ENCODE data around the gene CA14. TPM values are rescaled to one million over a fixed set of nuclear protein-coding genes. Genes with fewer than 3 reads are reported as not detected.
"Not testable (repeated sequence)": the region's sequence is repeated elsewhere in the genome, so short reads cannot be mapped to it uniquely, and the experiment has no call there.

CA14 gene
- polyA plus RNA-seq, 4 donors = 0.16 to 0.34 TPM; not detected in 2

DNA sequence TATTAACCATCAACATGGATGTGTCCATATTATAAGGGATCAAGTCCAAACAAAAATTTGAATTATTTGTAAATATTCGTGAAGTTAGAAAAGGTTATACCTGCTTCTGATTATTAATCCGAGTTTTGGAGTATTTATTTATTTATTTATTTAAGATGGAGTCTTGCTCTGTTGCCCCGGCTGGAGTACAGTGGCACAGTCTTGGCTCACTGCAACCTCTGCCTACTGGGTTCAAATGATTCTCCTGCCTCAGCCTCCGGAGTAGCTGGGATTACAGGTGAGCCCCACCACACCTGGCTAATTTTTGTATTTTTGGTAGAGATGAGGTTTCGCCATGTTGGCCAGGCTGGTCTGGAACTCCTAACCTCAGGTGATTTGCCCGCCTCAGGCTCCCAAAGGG is 41.7 kb upstream of the CA14 start:
- not testable (repeated sequence) for DNase-seq; H3K4me1 ChIP-seq (ENCODE audit: control insufficient read depth in 3 of 3, insufficient read depth in 2 of 3, low read depth in 1 of 3, low read length in 2 of 3); H3K9me3 ChIP-seq (ENCODE audit: control insufficient read depth in 2 of 2, insufficient read depth in 1 of 2, low read depth in 1 of 2, low read length in 1 of 2); FAIRE-seq; H3K36me3 ChIP-seq (ENCODE audit: control insufficient read depth in 3 of 3, insufficient read depth in 2 of 3, low read depth in 1 of 3, low read length in 3 of 3); H3K4me3 ChIP-seq (ENCODE audit: low read depth in 1 of 3, low read length in 3 of 3); H3K27ac ChIP-seq (ENCODE audit: low read depth in 1 of 3, low read length in 2 of 3); H3K27me3 ChIP-seq (ENCODE audit: control insufficient read depth in 3 of 3, insufficient read depth in 3 of 3, low read length in 3 of 3)
- 94 to 97% (median 94%) methylated on average over 6 of the region's 6 CpGs for WGBS, 3 donors

DNA sequence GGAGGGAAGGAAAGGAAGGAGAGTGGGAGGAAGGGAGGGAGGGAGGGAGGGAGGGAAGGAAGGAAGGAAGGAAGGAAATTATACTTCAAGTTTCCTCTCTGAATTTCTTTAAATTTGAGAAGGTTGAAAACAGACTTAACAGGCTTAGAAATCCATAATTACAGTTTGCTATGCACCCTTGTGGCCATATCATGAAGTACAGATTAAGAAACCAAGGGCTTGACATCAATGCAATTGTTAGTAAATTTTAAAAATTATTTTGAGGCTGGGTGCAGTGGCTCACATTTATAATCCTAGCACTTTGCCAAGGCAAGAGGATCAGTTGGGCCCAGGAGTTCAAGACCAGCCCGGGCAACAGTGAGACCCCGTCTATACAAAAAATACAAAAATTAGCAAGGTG is 36.0 kb upstream of the CA14 start:
- WGBS, 3 donors = 85 to 98% (median 90%) methylated on average over 2 of the region's 2 CpGs
- DNase-seq = peak; percentile 28 to 31
- H3K9me3 ChIP-seq (ENCODE audit: control insufficient read depth in 2 of 2, insufficient read depth in 1 of 2, low read depth in 1 of 2, low read length in 1 of 2) = no peaks in the 10 kb centered on the region
- H3K36me3 ChIP-seq (ENCODE audit: control insufficient read depth in 3 of 3, insufficient read depth in 2 of 3, low read depth in 1 of 3, low read length in 3 of 3) = peaks cover 6 to 26% (median 7%) of the 10 kb centered on the region in 3 donors
- no peaks in the 10 kb centered on the region for H3K27me3 ChIP-seq (ENCODE audit: control insufficient read depth in 3 of 3, insufficient read depth in 3 of 3, low read length in 3 of 3)
- FAIRE-seq = no peak
- no peaks in the 10 kb centered on the region for H3K4me1 ChIP-seq (ENCODE audit: control insufficient read depth in 3 of 3, insufficient read depth in 2 of 3, low read depth in 1 of 3, low read length in 2 of 3)
- no peak overlapping the region for H3K27ac ChIP-seq (ENCODE audit: low read depth in 1 of 3, low read length in 2 of 3)
- H3K4me3 ChIP-seq (ENCODE audit: low read depth in 1 of 3, low read length in 3 of 3) = no peak overlapping the region

DNA sequence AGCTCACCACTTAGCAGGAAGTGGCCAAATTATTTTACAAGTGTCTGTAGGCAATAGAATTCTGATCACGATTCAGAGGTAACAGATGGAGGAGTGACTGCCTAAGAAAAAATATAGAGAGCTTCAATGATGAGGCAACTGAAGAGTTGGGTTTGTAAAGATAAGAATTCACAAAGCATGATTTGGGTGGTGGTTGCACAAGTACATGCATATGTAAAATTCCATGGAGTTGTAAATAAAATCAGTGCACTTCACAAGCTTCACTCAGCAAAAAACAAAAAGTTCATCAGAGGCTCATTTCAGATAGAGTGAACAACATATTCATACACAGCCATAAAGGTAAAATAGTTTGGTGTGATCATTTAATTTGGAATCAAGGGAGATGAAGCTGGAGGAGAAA is 32.6 kb upstream of the CA14 start:
- Histone ChIP-seq H3K9me3 (ENCODE audit: control insufficient read depth in 2 of 2, insufficient read depth in 1 of 2, low read depth in 1 of 2, low read length in 1 of 2) (no peaks in the 10 kb centered on the region), H3K4me1 (ENCODE audit: control insufficient read depth in 3 of 3, insufficient read depth in 2 of 3, low read depth in 1 of 3, low read length in 2 of 3) (no peaks in the 10 kb centered on the region), H3K27me3 (ENCODE audit: control insufficient read depth in 3 of 3, insufficient read depth in 3 of 3, low read length in 3 of 3) (no peaks in the 10 kb centered on the region), H3K4me3 (ENCODE audit: low read depth in 1 of 3, low read length in 3 of 3) (no peak overlapping the region), H3K36me3 (ENCODE audit: control insufficient read depth in 3 of 3, insufficient read depth in 2 of 3, low read depth in 1 of 3, low read length in 3 of 3) (peaks cover 9 to 36% (median 10%) of the 10 kb centered on the region in 3 donors), H3K27ac (ENCODE audit: low read depth in 1 of 3, low read length in 2 of 3) (no peak overlapping the region)
- FAIRE-seq (no peak), DNase-seq (no peak)
- 70 to 77% (median 72%) methylated on average over 1 of the region's 1 CpG for WGBS, 3 donors

DNA sequence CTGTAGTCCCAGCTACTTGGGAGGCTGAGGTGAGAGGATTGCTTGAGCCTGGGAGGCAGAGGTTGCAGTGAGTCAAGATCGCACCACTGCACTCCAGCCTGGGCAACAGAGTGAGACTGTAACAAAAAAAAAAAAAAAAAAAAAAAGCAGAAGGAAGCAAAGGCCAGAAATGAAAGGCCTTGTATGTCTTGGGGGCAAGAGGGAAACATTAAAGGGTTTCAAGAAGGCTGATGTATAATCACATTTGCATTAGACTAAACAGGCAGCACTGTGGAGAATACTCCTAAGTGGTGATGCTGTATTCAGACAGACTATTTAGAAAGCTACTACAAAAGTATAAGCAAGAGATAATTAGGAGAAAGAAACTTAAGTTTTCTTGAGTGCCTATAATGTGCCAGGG is 32.0 kb upstream of the CA14 start:
- no peaks in the 10 kb centered on the region for H3K27me3 ChIP-seq (ENCODE audit: control insufficient read depth in 3 of 3, insufficient read depth in 3 of 3, low read length in 3 of 3)
- no peak for FAIRE-seq
- no peak overlapping the region for H3K27ac ChIP-seq (ENCODE audit: low read depth in 1 of 3, low read length in 2 of 3)
- no peaks in the 10 kb centered on the region for H3K9me3 ChIP-seq (ENCODE audit: control insufficient read depth in 2 of 2, insufficient read depth in 1 of 2, low read depth in 1 of 2, low read length in 1 of 2)
- DNase-seq = no peak
- WGBS, 3 donors = 83 to 100% (median 92%) methylated on average over 1 of the region's 1 CpG
- peaks cover 8 to 35% (median 10%) of the 10 kb centered on the region in 3 donors for H3K36me3 ChIP-seq (ENCODE audit: control insufficient read depth in 3 of 3, insufficient read depth in 2 of 3, low read depth in 1 of 3, low read length in 3 of 3)
- no peak overlapping the region for H3K4me3 ChIP-seq (ENCODE audit: low read depth in 1 of 3, low read length in 3 of 3)
- H3K4me1 ChIP-seq (ENCODE audit: control insufficient read depth in 3 of 3, insufficient read depth in 2 of 3, low read depth in 1 of 3, low read length in 2 of 3) = no peaks in the 10 kb centered on the region

DNA sequence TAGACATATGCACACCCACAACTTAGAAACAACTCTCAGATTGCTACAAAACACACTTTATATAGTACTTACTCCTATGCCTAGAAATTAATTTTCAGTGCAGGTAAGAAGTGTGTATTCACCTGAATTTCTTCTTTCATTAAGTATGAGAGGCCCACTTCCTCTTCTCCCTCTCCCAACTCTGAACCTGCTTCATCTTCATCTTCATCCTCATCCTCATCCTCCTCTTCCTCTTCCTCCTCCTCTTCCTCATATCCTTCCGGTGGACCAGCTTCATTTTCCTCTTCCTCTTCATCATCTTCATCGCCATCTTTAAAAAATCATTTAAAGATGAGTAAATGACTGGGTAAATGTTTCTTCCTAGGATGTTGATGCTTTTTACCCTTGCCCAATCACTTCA is 31.1 kb upstream of the CA14 start:
- no peaks in the 10 kb centered on the region for H3K4me1 ChIP-seq (ENCODE audit: control insufficient read depth in 3 of 3, insufficient read depth in 2 of 3, low read depth in 1 of 3, low read length in 2 of 3)
- H3K27ac ChIP-seq (ENCODE audit: low read depth in 1 of 3, low read length in 2 of 3) = no peak overlapping the region
- FAIRE-seq (no peak), DNase-seq (no peak)
- WGBS, 3 donors = 91 to 98% (median 94%) methylated on average over 2 of the region's 2 CpGs
- no peak overlapping the region for H3K4me3 ChIP-seq (ENCODE audit: low read depth in 1 of 3, low read length in 3 of 3)
- no peaks in the 10 kb centered on the region for H3K27me3 ChIP-seq (ENCODE audit: control insufficient read depth in 3 of 3, insufficient read depth in 3 of 3, low read length in 3 of 3)
- H3K36me3 ChIP-seq (ENCODE audit: control insufficient read depth in 3 of 3, insufficient read depth in 2 of 3, low read depth in 1 of 3, low read length in 3 of 3) = peaks cover 4 to 35% (median 10%) of the 10 kb centered on the region in 3 donors
- no peaks in the 10 kb centered on the region for H3K9me3 ChIP-seq (ENCODE audit: control insufficient read depth in 2 of 2, insufficient read depth in 1 of 2, low read depth in 1 of 2, low read length in 1 of 2)

DNA sequence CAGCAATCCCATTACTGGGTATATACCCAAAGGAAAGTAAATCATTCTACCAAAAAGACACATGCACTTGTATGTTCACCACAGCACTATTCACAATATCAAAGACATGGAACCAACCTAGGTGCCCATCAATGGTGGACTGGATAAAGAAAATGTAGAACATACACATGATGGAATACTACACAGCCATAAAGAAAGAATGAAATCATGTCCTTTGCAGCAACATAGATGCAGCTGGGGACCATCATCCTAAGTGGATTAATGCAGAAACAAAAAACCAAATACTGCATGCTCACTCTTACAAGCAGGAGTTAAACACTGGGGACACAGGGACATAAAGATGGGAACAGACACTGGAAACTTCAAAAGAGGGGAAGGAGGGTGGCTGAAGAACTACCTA is 30.3 kb upstream of the CA14 start:
- no peak overlapping the region for H3K4me3 ChIP-seq (ENCODE audit: low read depth in 1 of 3, low read length in 3 of 3)
- DNase-seq (no peak), FAIRE-seq (no peak)
- no peak overlapping the region for H3K27ac ChIP-seq (ENCODE audit: low read depth in 1 of 3, low read length in 2 of 3)
- H3K9me3 ChIP-seq (ENCODE audit: control insufficient read depth in 2 of 2, insufficient read depth in 1 of 2, low read depth in 1 of 2, low read length in 1 of 2) = no peaks in the 10 kb centered on the region
- no peaks in the 10 kb centered on the region for H3K27me3 ChIP-seq (ENCODE audit: control insufficient read depth in 3 of 3, insufficient read depth in 3 of 3, low read length in 3 of 3)
- H3K4me1 ChIP-seq (ENCODE audit: control insufficient read depth in 3 of 3, insufficient read depth in 2 of 3, low read depth in 1 of 3, low read length in 2 of 3) = no peaks in the 10 kb centered on the region
- peaks cover 2 to 32% (median 10%) of the 10 kb centered on the region in 3 donors for H3K36me3 ChIP-seq (ENCODE audit: control insufficient read depth in 3 of 3, insufficient read depth in 2 of 3, low read depth in 1 of 3, low read length in 3 of 3)

DNA sequence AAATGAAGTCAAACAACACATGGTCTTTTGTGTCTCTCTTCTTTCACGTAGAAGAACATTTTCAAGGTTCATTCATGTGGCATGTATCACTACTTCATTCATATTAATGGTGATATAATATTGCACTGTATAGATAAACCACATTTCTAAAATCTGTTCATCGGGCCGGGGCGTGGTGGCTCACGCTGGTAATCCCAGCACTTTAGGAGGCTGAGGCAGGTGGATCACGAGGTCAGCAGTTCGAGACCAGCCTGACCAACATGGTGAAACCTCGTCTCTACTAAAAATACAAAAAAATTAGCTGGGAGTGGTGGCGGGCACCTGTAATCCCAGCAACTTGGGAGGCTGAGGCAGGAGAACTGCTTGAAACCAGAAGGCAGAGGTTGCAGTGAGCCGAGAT is 29.3 kb upstream of the CA14 start:
- H3K4me1 ChIP-seq (ENCODE audit: control insufficient read depth in 3 of 3, insufficient read depth in 2 of 3, low read depth in 1 of 3, low read length in 2 of 3); H3K9me3 ChIP-seq (ENCODE audit: control insufficient read depth in 2 of 2, insufficient read depth in 1 of 2, low read depth in 1 of 2, low read length in 1 of 2); DNase-seq; H3K27me3 ChIP-seq (ENCODE audit: control insufficient read depth in 3 of 3, insufficient read depth in 3 of 3, low read length in 3 of 3); FAIRE-seq; H3K4me3 ChIP-seq (ENCODE audit: low read depth in 1 of 3, low read length in 3 of 3); H3K27ac ChIP-seq (ENCODE audit: low read depth in 1 of 3, low read length in 2 of 3): not testable (repeated sequence)
- peaks cover 2 to 30% (median 10%) of the 10 kb centered on the region in 3 donors for H3K36me3 ChIP-seq (ENCODE audit: control insufficient read depth in 3 of 3, insufficient read depth in 2 of 3, low read depth in 1 of 3, low read length in 3 of 3)
- 96 to 98% (median 97%) methylated on average over 10 of the region's 10 CpGs for WGBS, 3 donors

DNA sequence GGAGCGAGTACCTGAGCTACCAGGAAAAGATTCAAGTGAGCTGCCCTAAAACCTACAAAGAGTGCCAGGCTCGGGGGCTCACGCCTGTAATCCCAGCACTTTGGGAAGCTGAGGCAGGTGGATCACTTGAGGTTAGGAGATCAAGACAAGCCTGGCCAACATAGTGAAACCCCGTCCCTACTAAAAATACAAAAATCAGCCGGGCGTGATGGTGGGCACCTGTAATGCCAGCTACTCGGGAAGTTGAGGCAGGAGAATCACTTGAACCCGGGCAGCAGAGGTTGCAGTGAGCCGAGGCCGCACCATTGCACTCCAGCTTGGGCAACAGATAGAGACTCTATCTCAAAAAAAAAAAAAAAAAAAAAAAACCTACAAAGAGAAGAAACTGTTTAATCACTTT is 24.7 kb upstream of the CA14 start:
- 85 to 90% (median 88%) methylated on average over 10 of the region's 10 CpGs for WGBS, 3 donors
- not testable (repeated sequence) for H3K27ac ChIP-seq (ENCODE audit: low read depth in 1 of 3, low read length in 2 of 3); FAIRE-seq; DNase-seq; H3K9me3 ChIP-seq (ENCODE audit: control insufficient read depth in 2 of 2, insufficient read depth in 1 of 2, low read depth in 1 of 2, low read length in 1 of 2); H3K27me3 ChIP-seq (ENCODE audit: control insufficient read depth in 3 of 3, insufficient read depth in 3 of 3, low read length in 3 of 3); H3K4me3 ChIP-seq (ENCODE audit: low read depth in 1 of 3, low read length in 3 of 3); H3K4me1 ChIP-seq (ENCODE audit: control insufficient read depth in 3 of 3, insufficient read depth in 2 of 3, low read depth in 1 of 3, low read length in 2 of 3)
- H3K36me3 ChIP-seq (ENCODE audit: control insufficient read depth in 3 of 3, insufficient read depth in 2 of 3, low read depth in 1 of 3, low read length in 3 of 3) = peaks cover 0 to 13% (median 2%) of the 10 kb centered on the region in 3 donors
